Memory B cell (primary cell): ENCODE data around the gene RIMS1.

Experiments
- ATAC-seq: fragments of 150-1000 bp; cut with Tn5 transposase; 2 replicates; pipeline ENCODE4 v1.10.0; 2021; ENCODE audit warnings: low read depth, mild to moderate bottlenecking, moderate library complexity
- DNase-seq, 2 donors: peaks; one replicate each; pipeline ENCODE4 v3.0.0; 2022; ENCODE audit warnings: low spot score in 2 of 2
- H3K27ac Mint-ChIP-seq: one replicate; pipeline ENCODE4 v1.8.0; 2022; ENCODE audit warnings: mild to moderate bottlenecking, moderate library complexity, mixed read lengths
- H3K27me3 Mint-ChIP-seq: one replicate; pipeline ENCODE4 v1.8.0; 2022; ENCODE audit warnings: mixed read lengths
- H3K36me3 Mint-ChIP-seq: one replicate; pipeline ENCODE4 v1.8.0; 2022; ENCODE audit warnings: mild to moderate bottlenecking, mixed read lengths
- H3K4me1 Mint-ChIP-seq: one replicate; pipeline ENCODE4 v1.8.0; 2022; ENCODE audit warnings: mixed read lengths
- H3K4me3 Mint-ChIP-seq: one replicate; pipeline ENCODE4 v1.8.0; 2022; ENCODE audit warnings: mild to moderate bottlenecking, moderate library complexity, mixed read lengths
- H3K9me3 Mint-ChIP-seq: one replicate; pipeline ENCODE4 v1.8.0; 2022; ENCODE audit warnings: mixed read lengths

RIMS1 gene

GRCh38 chr6:72386324-72386723 lies 500.0 kb downstream of the RIMS1 start:
- H3K36me3 Mint-ChIP-seq = no peaks in the 10 kb centered on the region
- DNase-seq (no peak), ATAC-seq (no peak)
- peaks cover 12% of the 10 kb centered on the region for H3K4me1 Mint-ChIP-seq
- H3K27me3 Mint-ChIP-seq = no peaks in the 10 kb centered on the region
- H3K4me3 Mint-ChIP-seq = peak overlapping the region; percentile 58
- H3K27ac Mint-ChIP-seq = no peak overlapping the region
- no peaks in the 10 kb centered on the region for H3K9me3 Mint-ChIP-seq

GRCh38 chr6:72389698-72390097 lies 503.3 kb downstream of the RIMS1 start:
- no peak overlapping the region for H3K4me3 Mint-ChIP-seq

GRCh38 chr6:72390548-72390947 lies 504.2 kb downstream of the RIMS1 start:
- no peaks in the 10 kb centered on the region for H3K36me3 Mint-ChIP-seq
- no peaks in the 10 kb centered on the region for H3K4me1 Mint-ChIP-seq
- no peak overlapping the region for H3K4me3 Mint-ChIP-seq
- no peaks in the 10 kb centered on the region for H3K27me3 Mint-ChIP-seq
- no peaks in the 10 kb centered on the region for H3K9me3 Mint-ChIP-seq
- H3K27ac Mint-ChIP-seq = no peak overlapping the region
- DNase-seq = no peak
- no peak for ATAC-seq

More at GRCh38 chr6:72389698-72390097, 503.3 kb downstream of the RIMS1 start:
- no peak for DNase-seq
- H3K9me3 Mint-ChIP-seq = no peaks in the 10 kb centered on the region
- no peaks in the 10 kb centered on the region for H3K27me3 Mint-ChIP-seq
- H3K36me3 Mint-ChIP-seq = no peaks in the 10 kb centered on the region
- no peaks in the 10 kb centered on the region for H3K4me1 Mint-ChIP-seq
- no peak overlapping the region for H3K27ac Mint-ChIP-seq
- no peak for ATAC-seq

- Mint-ChIP-seq H3K36me3 (no peaks in the 10 kb centered on the region), H3K27ac (peak overlapping the region; percentile 41), H3K9me3 (no peaks in the 10 kb centered on the region), H3K4me1 (peaks cover 6% of the 10 kb centered on the region), H3K4me3 (no peak overlapping the region), H3K27me3 (no peaks in the 10 kb centered on the region)
- no peak for ATAC-seq
- no peak for DNase-seq
Measured at GRCh38 chr6:72401865-72402264, 515.5 kb downstream of the RIMS1 start.

- DNase-seq (no peak), ATAC-seq (no peak)
- Mint-ChIP-seq H3K9me3 (no peaks in the 10 kb centered on the region), H3K4me3 (no peak overlapping the region), H3K27me3 (no peaks in the 10 kb centered on the region), H3K27ac (no peak overlapping the region), H3K36me3 (no peaks in the 10 kb centered on the region), H3K4me1 (peaks cover 7% of the 10 kb centered on the region)
Measured at GRCh38 chr6:72403413-72403812, 517.1 kb downstream of the RIMS1 start.

GRCh38 chr6:72406517-72406916 lies 520.2 kb downstream of the RIMS1 start:
- no peak for DNase-seq
- H3K9me3 Mint-ChIP-seq = no peaks in the 10 kb centered on the region
- no peak overlapping the region for H3K4me3 Mint-ChIP-seq
- H3K27ac Mint-ChIP-seq = no peak overlapping the region
- no peaks in the 10 kb centered on the region for H3K36me3 Mint-ChIP-seq
- no peaks in the 10 kb centered on the region for H3K27me3 Mint-ChIP-seq
- no peak for ATAC-seq
- H3K4me1 Mint-ChIP-seq = peaks cover 4% of the 10 kb centered on the region

GRCh38 chr6:72410769-72411168 lies 524.4 kb downstream of the RIMS1 start:
- ATAC-seq (no peak), DNase-seq (no peak)
- Mint-ChIP-seq H3K27ac (no peak overlapping the region), H3K27me3 (no peaks in the 10 kb centered on the region), H3K4me1 (peaks cover 4% of the 10 kb centered on the region), H3K36me3 (no peaks in the 10 kb centered on the region), H3K9me3 (no peaks in the 10 kb centered on the region), H3K4me3 (no peak overlapping the region)

- H3K9me3 Mint-ChIP-seq = no peaks in the 10 kb centered on the region
- H3K27me3 Mint-ChIP-seq = no peaks in the 10 kb centered on the region
- no peak overlapping the region for H3K4me3 Mint-ChIP-seq
- no peak overlapping the region for H3K27ac Mint-ChIP-seq
- H3K4me1 Mint-ChIP-seq = no peaks in the 10 kb centered on the region
- DNase-seq = peak; percentile 89 to 92
- H3K36me3 Mint-ChIP-seq = no peaks in the 10 kb centered on the region
- peak; percentile 83 for ATAC-seq
Measured at GRCh38 chr6:72411872-72412708, 525.7 kb downstream of the RIMS1 start.

- Mint-ChIP-seq H3K36me3 (no peaks in the 10 kb centered on the region), H3K9me3 (no peaks in the 10 kb centered on the region), H3K4me3 (no peak overlapping the region), H3K27ac (no peak overlapping the region), H3K27me3 (no peaks in the 10 kb centered on the region), H3K4me1 (no peaks in the 10 kb centered on the region)
- ATAC-seq (no peak), DNase-seq (no peak)
Measured at GRCh38 chr6:72412709-72413044, 526.3 kb downstream of the RIMS1 start.

- peaks cover 4% of the 10 kb centered on the region for H3K27me3 Mint-ChIP-seq
- H3K27ac Mint-ChIP-seq = no peak overlapping the region
- no peak for ATAC-seq
- DNase-seq = no peak
- no peaks in the 10 kb centered on the region for H3K9me3 Mint-ChIP-seq
- H3K4me1 Mint-ChIP-seq = no peaks in the 10 kb centered on the region
- no peaks in the 10 kb centered on the region for H3K36me3 Mint-ChIP-seq
- no peak overlapping the region for H3K4me3 Mint-ChIP-seq
Measured at GRCh38 chr6:72413884-72414283, 527.5 kb downstream of the RIMS1 start.

GRCh38 chr6:72414657-72415056 lies 528.3 kb downstream of the RIMS1 start:
- Mint-ChIP-seq H3K36me3 (no peaks in the 10 kb centered on the region), H3K4me1 (no peaks in the 10 kb centered on the region), H3K9me3 (no peaks in the 10 kb centered on the region), H3K27me3 (peaks cover 5% of the 10 kb centered on the region), H3K4me3 (no peak overlapping the region), H3K27ac (no peak overlapping the region)
- DNase-seq = no peak
- no peak for ATAC-seq

GRCh38 chr6:72416744-72417465 lies 530.6 kb downstream of the RIMS1 start:
- no peak for DNase-seq
- Mint-ChIP-seq H3K9me3 (no peaks in the 10 kb centered on the region), H3K4me3 (no peak overlapping the region), H3K27me3 (peaks cover 7% of the 10 kb centered on the region), H3K27ac (no peak overlapping the region), H3K4me1 (peaks cover 8% of the 10 kb centered on the region), H3K36me3 (no peaks in the 10 kb centered on the region)
- ATAC-seq = no peak

GRCh38 chr6:72417759-72418158 lies 531.4 kb downstream of the RIMS1 start:
- H3K9me3 Mint-ChIP-seq = no peaks in the 10 kb centered on the region
- H3K4me1 Mint-ChIP-seq = peaks cover 8% of the 10 kb centered on the region
- H3K27ac Mint-ChIP-seq = no peak overlapping the region
- ATAC-seq = no peak
- no peak overlapping the region for H3K4me3 Mint-ChIP-seq
- no peaks in the 10 kb centered on the region for H3K36me3 Mint-ChIP-seq
- H3K27me3 Mint-ChIP-seq = peaks cover 9% of the 10 kb centered on the region
- no peak for DNase-seq

GRCh38 chr6:72418495-72418894 lies 532.1 kb downstream of the RIMS1 start:
- Mint-ChIP-seq H3K27ac (no peak overlapping the region), H3K4me3 (no peak overlapping the region), H3K9me3 (no peaks in the 10 kb centered on the region), H3K27me3 (peaks cover 9% of the 10 kb centered on the region), H3K4me1 (peaks cover 8% of the 10 kb centered on the region), H3K36me3 (no peaks in the 10 kb centered on the region)
- ATAC-seq = no peak
- DNase-seq = no peak
